Fibroblast of lung (primary cell): ENCODE data around the gene BZW1. TPM values are rescaled to one million over a fixed set of nuclear protein-coding genes. Genes with fewer than 3 reads are reported as not detected.
"Not testable (repeated sequence)": the region's sequence is repeated elsewhere in the genome, so short reads cannot be mapped to it uniquely, and the experiment has no call there.

Experiments used
- DNase-seq, 2 donors: peaks; one replicate each; pipeline versions ENCODE4 v3.0.0 to v3.0.0-alpha.2; 2010; ENCODE audit warnings: low read depth in 2 of 2
- H2AFZ ChIP-seq: 2 replicates; pipeline ENCODE4 v1.5.1; 2012; ENCODE audit warnings: low read length, control low read depth, inconsistent platforms
- H3K27ac ChIP-seq: 2 replicates; pipeline ENCODE4 v1.5.1; 2011; ENCODE audit warnings: low read length, control low read depth; ENCODE audit not compliant: insufficient read depth
- H3K27me3 ChIP-seq: 2 replicates; pipeline ENCODE4 v1.5.1; 2011; ENCODE audit warnings: mild to moderate bottlenecking, low read length; ENCODE audit not compliant: control insufficient read depth, insufficient read depth
- H3K36me3 ChIP-seq: 2 replicates; pipeline ENCODE4 v1.5.1; 2011; ENCODE audit warnings: low read length; ENCODE audit not compliant: control insufficient read depth, insufficient read depth
- H3K4me1 ChIP-seq: 2 replicates; pipeline ENCODE4 v1.5.1; 2011; ENCODE audit warnings: low read length; ENCODE audit not compliant: control insufficient read depth, insufficient read depth; ENCODE audit errors: extremely low read depth
- H3K4me2 ChIP-seq: 2 replicates; pipeline ENCODE4 v1.5.1; 2011; ENCODE audit warnings: low read length, control low read depth; ENCODE audit not compliant: insufficient read depth; ENCODE audit errors: extremely low read depth
- H3K4me3 ChIP-seq, 4 experiments: fragments of 200-600 bp in 1 of 4; sonication (generic) in 1 of 4; replicated peaks in 1 of 4; 2 replicates each; pipeline ENCODE4 v1.5.1; 2011 to 2016; ENCODE audit warnings: low read length in 4 of 4, low read depth in 3 of 4, mild to moderate bottlenecking in 3 of 4, control low read depth in 2 of 4, inconsistent platforms in 1 of 4, mixed read lengths in 1 of 4; ENCODE audit not compliant: insufficient read depth in 1 of 4; ENCODE audit errors: control extremely low read depth in 1 of 4
- H3K79me2 ChIP-seq: 2 replicates; pipeline ENCODE4 v1.5.1; 2012; ENCODE audit warnings: mild to moderate bottlenecking, low read length, inconsistent platforms; ENCODE audit not compliant: control insufficient read depth, insufficient read depth
- H3K9ac ChIP-seq: 2 replicates; pipeline ENCODE4 v1.5.1; 2011; ENCODE audit warnings: mild to moderate bottlenecking, low read length, control low read depth; ENCODE audit not compliant: insufficient read depth
- H3K9me3 ChIP-seq: 2 replicates; pipeline ENCODE4 v1.5.1; 2012; ENCODE audit warnings: low read depth, low read length; ENCODE audit not compliant: control insufficient read depth, insufficient read depth
- H4K20me1 ChIP-seq: 2 replicates; pipeline ENCODE4 v1.5.1; 2011; ENCODE audit warnings: low read length; ENCODE audit not compliant: control insufficient read depth, insufficient read depth; ENCODE audit errors: extremely low read depth
- EZH2 ChIP-seq: IDR thresholded peaks from 2 replicates; pipeline ENCODE4 v1.5.1; 2012; ENCODE audit warnings: low read length, control low read depth, mild to moderate bottlenecking; ENCODE audit errors: missing control alignments
- polyA plus RNA-seq, 2 donors: library from polyadenylated mRNA; depleted of rRNA in 1 of 2; stranded (reverse) in 1 of 2; unstranded in 1 of 2; fragments of >200 nt; gene quantifications; 2 replicates each; pipeline ENCODE4 v1.2.1, GENCODE V29; 2011 to 2012; ENCODE audit warnings: missing spikeins in 1 of 2
- total RNA-seq: library from RNA; depleted of rRNA; stranded (reverse); fragments of >200 nt; gene quantifications from 2 replicates; pipeline ENCODE4 v1.2.1, GENCODE V29; 2014
- TF ChIP-seq, protein P1 (sequence below), 2 donors: IDR thresholded peaks in 1 of 2; conservative IDR thresholded peaks in 1 of 2; 1 replicate in 1 of 2; 2 replicates in 1 of 2; pipeline ENCODE4 v1.5.1; 2011 to 2012; ENCODE audit warnings: low read length in 2 of 2, control low read depth in 1 of 2, inconsistent platforms in 1 of 2, low read depth in 1 of 2, mild to moderate bottlenecking in 1 of 2

Gene BZW1
- total and polyA plus RNA-seq, 2 donors (not counting 1 experiment from before 2014, with no cell fraction given) = 325 to 425 TPM

DNA sequence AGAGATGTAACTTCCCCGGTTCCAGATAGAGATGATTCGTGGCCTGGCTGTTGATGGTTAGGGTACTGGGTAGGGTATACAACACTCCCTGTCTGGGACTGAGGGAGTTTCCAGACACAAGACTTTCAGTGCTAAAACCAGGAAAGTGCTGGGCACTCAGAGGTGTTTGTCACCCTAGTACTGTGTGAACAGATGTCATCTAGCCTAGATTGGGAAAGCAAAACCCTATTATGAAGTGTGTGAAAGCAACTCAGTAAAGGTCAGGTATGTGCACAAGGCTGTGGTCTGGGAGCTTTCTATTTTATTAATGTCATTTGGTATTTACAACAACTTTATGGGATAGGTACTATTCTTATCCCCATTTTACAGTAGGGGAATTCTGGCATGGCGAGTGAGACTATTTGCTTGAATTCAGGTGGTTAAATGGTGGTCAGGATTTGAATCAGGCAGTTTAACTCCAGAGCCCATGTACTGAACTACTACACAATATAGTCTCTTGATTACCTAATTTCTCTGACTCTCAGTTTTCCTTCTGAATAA is 2.6 kb downstream of the BZW1 start:
- H3K9ac ChIP-seq = no peak overlapping the region
- H3K27ac ChIP-seq = no peak overlapping the region
- peaks cover 5% of the 10 kb centered on the region for H4K20me1 ChIP-seq

DNA sequence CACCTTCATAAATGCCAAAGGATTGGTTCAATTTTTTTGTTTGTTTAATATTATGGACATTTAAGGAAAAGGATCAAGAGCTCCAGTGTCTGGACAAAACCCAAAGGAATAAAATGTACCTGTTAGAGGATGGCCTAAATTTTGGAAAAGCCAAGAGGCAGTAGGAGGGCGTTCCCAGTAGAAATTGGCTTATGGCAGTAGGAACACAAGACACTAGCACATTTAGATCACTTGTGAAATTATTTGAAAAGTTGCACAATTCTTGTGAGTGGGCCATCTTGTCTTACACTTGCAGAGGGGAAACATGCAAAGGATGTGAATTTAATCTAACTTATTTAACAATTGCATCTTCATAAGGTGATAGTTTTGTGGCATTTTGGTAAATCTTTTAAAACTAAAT is 3.2 kb downstream of the BZW1 start:
- no peak overlapping the region for H3K27ac ChIP-seq
- H4K20me1 ChIP-seq = peaks cover 5% of the 10 kb centered on the region
- peaks cover 56% of the 10 kb centered on the region for H3K79me2 ChIP-seq

More for the DNA sequence above, 2.6 kb downstream of the BZW1 start:
- H3K4me1 ChIP-seq = peaks cover 9% of the 10 kb centered on the region
- DNase-seq = no peak
- H3K4me2 ChIP-seq = peak overlapping the region; percentile 91
- TF ChIP-seq, protein P1, sequence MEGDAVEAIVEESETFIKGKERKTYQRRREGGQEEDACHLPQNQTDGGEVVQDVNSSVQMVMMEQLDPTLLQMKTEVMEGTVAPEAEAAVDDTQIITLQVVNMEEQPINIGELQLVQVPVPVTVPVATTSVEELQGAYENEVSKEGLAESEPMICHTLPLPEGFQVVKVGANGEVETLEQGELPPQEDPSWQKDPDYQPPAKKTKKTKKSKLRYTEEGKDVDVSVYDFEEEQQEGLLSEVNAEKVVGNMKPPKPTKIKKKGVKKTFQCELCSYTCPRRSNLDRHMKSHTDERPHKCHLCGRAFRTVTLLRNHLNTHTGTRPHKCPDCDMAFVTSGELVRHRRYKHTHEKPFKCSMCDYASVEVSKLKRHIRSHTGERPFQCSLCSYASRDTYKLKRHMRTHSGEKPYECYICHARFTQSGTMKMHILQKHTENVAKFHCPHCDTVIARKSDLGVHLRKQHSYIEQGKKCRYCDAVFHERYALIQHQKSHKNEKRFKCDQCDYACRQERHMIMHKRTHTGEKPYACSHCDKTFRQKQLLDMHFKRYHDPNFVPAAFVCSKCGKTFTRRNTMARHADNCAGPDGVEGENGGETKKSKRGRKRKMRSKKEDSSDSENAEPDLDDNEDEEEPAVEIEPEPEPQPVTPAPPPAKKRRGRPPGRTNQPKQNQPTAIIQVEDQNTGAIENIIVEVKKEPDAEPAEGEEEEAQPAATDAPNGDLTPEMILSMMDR (conservative IDR thresholded peaks at IDR 0.05 in 1 of 2, IDR thresholded peaks at IDR 0.05 in 1 of 2; ENCODE audit: low read depth in 1 of 2, low read length in 2 of 2) = no peak
- TF ChIP-seq EZH2 = no peak
- peak overlapping the region; percentile 79 to 99 (median 94) for H3K4me3 ChIP-seq
- no peak overlapping the region for H2AFZ ChIP-seq
- H3K36me3 ChIP-seq = peaks cover 11% of the 10 kb centered on the region
- no peaks in the 10 kb centered on the region for H3K27me3 ChIP-seq
- no peaks in the 10 kb centered on the region for H3K9me3 ChIP-seq
- peaks cover 56% of the 10 kb centered on the region for H3K79me2 ChIP-seq

DNA sequence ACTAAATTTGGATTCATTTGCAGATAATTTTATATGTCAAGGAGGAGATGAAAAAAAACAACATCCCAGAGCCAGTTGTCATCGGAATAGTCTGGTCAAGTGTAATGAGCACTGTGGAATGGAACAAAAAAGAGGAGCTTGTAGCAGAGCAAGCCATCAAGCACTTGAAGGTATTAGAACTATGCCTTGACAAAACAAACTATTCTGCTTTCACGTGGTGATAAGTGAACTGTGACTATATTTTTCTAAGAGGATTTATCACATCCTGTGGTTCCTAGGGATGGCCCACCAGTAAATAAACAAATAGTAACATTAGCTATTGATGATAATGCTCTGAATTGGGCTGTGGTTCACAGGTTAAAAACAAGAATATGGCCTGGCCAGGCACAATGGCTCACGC is 7.0 kb downstream of the BZW1 start:
- H3K9ac ChIP-seq, H3K4me1 ChIP-seq, H3K27me3 ChIP-seq, H3K27ac ChIP-seq, H3K4me3 ChIP-seq, H3K9me3 ChIP-seq, H2AFZ ChIP-seq, H3K4me2 ChIP-seq, H4K20me1 ChIP-seq: not testable (repeated sequence)
- Histone ChIP-seq H3K79me2 (peaks cover 38% of the 10 kb centered on the region), H3K36me3 (peaks cover 17% of the 10 kb centered on the region)
- DNase-seq = peak in 1 of 2 donors; percentile 17

More for the DNA sequence above, 3.2 kb downstream of the BZW1 start:
- H3K36me3 ChIP-seq = peaks cover 11% of the 10 kb centered on the region
- H3K9me3 ChIP-seq = no peaks in the 10 kb centered on the region
- peak overlapping the region in 1 of 4 experiments; percentile 79 for H3K4me3 ChIP-seq
- no peak for TF ChIP-seq EZH2
- TF ChIP-seq, protein P1 (conservative IDR thresholded peaks at IDR 0.05 in 1 of 2, IDR thresholded peaks at IDR 0.05 in 1 of 2; ENCODE audit: low read depth in 1 of 2, low read length in 2 of 2) = no peak
- H3K9ac ChIP-seq = no peak overlapping the region
- H3K4me1 ChIP-seq = peaks cover 6% of the 10 kb centered on the region
- H3K27me3 ChIP-seq = no peaks in the 10 kb centered on the region
- no peak overlapping the region for H3K4me2 ChIP-seq
- no peak overlapping the region for H2AFZ ChIP-seq
- DNase-seq = peak in 1 of 2 donors; percentile 61
